ENCODE data around the gene CDS1.
A peak's percentile ranks its signal among the peaks of the same experiment; 100 is the strongest.
"Not testable (repeated sequence)": the region's sequence is repeated elsewhere in the genome, so short reads cannot be mapped to it uniquely, and the experiment has no call there.

Gene CDS1

DNA sequence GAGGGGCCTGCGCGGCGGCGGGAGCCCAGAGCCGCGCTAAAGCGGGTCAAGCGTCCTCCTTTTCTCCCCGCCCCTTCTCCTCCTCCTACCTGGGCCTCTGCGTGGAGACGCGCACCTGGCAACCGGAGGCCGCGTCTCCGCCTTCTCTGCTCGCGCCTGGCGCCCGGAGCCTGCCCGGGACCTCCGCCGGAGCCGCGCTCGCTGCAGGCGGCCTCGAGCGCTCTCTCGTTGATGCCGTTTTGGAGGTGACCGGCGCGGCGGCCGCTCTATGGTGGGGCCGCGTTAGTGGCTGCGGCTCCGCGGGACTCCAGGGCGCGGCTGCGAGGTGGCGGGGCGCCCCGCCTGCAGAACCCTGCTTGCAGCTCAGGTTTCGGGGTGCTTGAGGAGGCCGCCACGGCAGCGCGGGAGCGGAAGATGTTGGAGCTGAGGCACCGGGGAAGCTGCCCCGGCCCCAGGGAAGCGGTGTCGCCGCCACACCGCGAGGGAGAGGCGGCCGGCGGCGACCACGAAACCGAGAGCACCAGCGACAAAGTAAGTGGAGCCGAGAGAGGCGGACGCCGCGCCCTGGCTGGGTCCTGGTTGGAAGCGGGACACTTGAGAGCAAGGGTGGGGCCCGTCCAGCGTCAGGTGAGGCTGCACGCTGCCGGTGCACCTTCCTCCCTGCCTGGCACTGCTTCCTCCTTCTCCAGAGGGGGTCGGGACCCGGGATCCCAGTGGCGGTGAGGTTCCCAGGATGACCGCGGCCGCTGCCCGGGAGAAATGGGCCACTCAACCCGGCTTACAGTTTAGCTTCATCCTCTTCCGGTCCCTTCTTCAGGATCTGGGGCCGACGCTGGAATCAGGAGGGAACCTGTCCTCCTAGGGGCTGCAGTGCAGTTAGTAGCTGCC lies at the start of gene CDS1:
Gene CDS1, plus strand, starts transcription at position 140 of the 888 bp plus-strand sequence. Its CDS starts 275 bp downstream, at position 415.
- DNase-seq, result peak; percentile 45

DNA sequence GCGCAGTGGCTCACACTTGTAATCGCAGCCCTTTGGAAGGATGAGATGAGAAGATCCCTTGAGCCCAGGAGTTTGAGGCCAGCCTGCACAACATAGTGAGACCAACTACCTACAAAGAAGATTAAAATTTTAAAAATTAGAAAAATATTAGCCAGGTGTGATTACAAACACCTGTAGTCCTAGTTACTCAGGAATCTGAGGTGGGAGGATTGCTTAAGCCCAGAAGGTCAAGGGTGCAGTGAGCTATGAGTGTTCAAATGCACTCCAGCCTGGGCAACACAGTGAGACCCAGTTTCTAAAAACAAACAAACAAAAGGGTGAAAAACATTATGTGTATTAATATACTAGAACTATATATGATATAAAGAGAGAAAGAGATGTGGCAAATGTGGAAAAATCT lies 47.0 kb upstream of the CDS1 start:
- DNase-seq, result no peak

DNA sequence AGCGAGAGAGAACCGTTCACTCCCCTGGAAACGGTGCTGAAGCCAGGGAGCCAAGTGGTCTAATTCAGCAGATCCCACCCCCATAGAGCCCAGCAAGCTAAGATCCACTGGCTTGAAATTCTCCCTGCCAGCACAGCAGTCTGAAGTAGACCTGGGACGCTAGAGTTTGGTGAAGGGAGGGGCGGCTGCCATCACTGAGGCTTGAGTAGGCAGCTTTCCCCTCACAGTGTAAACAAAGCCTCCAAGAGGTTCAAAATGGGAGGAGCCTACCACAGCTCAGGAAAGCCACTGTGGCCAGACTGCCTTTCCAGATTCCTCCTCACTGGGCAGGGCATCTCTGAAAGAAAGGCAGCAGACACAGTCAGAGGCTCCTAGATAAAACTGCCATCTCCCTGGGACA lies 37.8 kb upstream of the CDS1 start:
- no peak for DNase-seq

- no peak for DNase-seq
Observed at GRCh38 chr4:84547211-84547610, 35.7 kb upstream of the CDS1 start.

- not testable (repeated sequence) for DNase-seq
Observed at GRCh38 chr4:84549191-84549590, 33.7 kb upstream of the CDS1 start.

DNA sequence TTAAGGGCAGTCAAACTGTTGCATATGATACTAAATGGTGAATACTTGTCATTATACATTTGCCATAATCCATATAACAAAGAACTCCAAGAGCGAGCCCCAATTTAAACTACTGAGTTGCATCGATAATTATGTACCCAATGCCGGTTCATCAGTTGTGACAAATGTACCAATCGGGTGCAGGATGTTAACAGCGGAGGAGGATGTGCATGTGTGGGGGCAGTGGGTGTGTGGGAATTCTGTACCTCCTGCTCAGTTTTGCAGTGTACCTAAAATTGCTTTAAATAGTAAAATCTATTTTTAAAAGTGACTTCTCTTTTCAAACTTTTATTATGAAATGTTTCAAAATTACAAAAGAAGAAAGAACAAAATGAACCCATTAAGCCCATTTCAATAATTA lies 20.8 kb upstream of the CDS1 start:
- no peak for DNase-seq

DNA sequence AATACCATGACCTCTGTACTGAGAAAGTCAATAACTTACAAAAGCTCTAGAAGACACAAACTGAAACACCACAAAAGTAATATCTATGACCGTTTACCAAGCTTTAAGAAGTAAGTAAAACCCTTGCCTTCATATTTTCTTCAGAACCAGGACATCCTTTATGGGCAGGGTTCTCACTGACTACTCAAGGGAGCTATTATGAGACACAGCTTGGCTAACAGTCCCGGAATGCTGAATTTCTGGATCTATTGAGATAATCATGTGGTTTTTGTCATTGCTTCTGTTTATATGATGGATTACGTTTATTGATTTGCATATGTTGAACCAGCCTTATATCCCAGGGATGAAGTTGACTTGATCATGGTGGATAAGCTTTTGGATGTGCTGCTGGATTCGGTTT lies 19.9 kb upstream of the CDS1 start:
- DNase-seq, result no peak

DNA sequence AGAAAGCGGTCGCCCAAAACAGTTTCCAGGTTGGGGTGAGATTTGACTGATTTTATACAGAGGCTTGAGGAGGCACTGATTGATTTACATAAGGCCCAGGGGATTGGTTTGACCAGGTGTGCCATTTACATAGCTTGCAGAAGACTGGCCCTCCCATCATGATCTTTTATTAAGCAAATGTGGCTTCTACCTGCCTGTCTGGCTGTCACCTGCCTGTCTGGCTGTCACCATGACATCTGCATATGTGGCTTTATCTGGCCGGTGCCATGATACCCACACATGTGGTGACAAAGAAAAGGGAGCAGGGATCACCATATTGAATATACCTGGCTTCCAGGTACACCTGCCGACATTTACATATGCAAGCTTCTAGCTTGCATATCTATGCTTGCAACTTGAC lies 17.0 kb upstream of the CDS1 start:
- DNase-seq, result no peak

DNA sequence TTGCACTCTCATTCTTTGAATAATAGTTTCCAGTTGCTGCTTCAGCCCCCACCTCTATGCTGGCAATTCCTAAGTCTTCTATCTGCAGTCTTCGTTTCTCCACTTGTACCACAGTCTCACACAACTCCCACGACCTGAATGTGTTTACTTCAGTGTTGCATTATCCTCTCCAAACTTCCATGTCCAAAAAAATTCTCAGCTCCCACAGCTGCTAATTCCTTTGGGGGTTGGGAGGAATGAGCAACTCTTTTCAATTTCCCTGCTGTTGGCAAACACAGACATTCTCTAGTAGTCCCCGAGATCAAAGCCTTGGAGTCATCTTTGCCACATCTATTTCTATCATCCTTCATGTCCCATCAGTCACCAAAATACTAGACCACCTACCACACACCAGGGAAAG lies 14.4 kb upstream of the CDS1 start:
- DNase-seq, result no peak

DNA sequence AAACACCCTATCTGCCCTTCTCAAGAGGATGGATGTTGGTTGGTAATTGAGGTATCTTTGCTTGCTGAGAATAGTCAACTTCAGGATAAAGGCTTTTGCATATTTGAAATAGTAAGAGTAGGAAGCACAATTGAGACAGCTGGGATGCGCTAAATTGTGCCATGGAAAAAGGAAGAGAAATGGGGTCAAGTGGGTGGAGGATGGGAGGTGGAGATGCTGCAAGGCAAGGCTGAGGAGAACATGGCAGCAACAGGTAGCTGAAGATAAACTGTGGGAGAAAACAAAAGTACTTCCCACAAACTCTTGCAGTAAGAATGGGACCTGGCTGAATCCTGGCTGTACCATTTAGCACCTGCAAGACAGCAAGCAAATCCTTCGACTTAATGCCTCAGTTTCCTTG lies 13.9 kb upstream of the CDS1 start:
- DNase-seq, result no peak

GRCh38 chr4:84573385-84574068 lies 9.4 kb upstream of the CDS1 start:
- no peak for DNase-seq

DNA sequence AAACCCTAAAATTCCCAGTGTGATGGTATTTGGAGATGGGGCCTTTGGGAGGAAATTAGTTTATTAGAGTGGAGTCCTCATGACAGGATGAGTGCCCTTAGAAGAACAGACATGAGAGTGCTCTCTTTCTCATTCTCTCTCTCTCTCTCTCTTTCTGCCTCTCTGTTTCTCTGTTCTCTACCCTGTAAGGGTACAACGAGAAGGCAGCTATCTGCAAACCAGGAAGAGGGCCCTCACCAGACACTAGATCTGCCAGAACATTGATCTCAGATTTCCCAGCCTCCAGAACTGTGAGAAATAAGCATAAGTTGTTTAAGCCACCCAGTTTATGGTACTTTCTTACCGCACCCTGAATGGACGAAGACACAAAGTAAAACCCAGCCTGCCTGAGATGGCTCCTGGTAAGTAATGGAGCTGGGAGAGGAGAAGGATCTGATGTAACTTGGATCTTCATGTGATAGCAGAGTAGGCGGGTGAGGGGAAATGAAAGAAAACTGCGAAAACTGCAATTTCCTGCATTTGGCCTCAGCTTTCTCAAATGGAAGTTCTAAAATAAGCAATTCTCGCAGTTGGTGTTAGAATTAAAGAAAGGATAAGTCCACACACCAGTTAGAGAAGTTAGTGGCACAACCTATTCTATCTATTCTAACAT lies 8.7 kb upstream of the CDS1 start:
- DNase-seq, result no peak

- DNase-seq, result no peak
Observed at GRCh38 chr4:84578540-84579402, 4.2 kb upstream of the CDS1 start.

- no peak for DNase-seq
Observed at GRCh38 chr4:84579403-84579776, 3.5 kb upstream of the CDS1 start.

DNA sequence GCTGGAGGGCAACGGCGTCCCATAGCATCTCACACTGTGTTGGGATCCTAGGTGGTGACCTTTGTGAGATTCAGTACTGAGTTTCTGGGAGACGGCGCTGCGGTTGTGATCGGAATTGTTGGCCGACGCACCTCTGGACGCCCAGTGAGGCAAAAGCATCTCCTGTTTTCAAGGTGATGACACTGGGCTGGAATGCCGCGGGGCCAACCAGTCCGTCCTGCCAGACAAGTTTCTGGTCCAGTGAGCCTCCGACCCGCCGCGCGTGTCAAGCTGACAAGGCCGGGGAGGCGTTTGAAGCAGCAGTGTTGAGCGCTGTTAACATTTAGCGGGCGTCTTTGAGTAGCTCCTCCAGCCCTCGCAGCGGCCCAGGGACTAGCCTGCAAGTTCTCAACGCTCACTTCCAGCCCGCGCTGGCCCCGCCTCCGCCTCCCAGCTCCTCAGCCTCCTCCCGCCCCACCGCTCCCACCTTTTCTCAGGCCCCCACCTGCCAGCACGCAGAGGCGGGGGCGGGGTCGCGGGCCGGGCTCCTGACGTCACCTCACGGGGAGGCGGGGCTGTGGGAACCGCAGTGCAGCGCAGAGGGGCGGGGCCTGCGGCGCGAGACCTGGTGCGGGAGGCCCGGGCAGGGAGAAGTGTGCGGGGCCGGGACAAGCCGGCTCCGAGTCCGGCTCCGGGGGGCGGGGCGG lies 482 bp upstream of the CDS1 start:
- DNase-seq, result peak; percentile 65

DNA sequence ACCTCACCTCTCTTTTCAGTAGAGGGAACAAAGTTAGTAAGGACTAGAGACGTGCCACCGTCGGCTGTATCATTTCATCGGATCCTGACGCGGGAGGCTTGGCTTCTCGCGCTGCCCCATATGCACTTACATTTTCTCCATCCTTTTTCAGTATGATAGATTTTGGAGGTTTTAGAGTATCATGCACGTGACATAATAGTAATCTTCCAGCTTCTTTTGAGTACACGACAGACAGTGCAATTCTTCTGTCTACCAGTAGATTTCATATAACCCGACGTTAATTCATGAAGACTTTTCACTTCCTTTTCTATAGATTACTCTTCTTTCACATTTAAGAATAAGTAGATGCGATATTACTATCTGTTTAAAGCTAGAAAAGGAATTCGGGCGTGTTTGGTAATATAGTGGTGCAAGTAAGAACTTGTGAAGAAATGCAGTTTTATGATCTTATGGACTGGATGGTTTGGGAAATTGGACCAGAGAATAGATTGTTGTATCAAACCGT lies 1.0 kb downstream of the CDS1 start:
- no peak for DNase-seq

DNA sequence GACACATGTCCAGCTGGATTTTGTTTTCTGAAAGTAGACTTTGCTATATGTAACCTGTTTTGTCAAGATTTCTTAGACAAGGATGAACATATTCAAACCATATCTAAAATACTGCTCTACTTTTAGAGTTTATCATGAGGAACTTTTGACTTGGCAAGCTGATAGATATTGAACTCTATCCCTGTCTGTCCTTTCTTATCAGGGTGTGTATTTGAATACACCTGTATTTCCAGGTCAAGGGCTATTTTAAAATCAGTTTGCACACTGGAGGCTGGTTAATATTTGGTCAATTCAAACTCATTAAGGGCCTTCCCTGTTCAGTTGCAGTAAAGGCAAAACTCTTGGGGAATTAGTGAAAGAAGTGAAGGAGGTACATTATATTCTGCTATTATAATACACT lies 2.3 kb downstream of the CDS1 start:
- DNase-seq, result no peak

- no peak for DNase-seq
Observed at GRCh38 chr4:84594724-84595123, 11.8 kb downstream of the CDS1 start.

GRCh38 chr4:84596826-84597225 lies 13.9 kb downstream of the CDS1 start:
- no peak for DNase-seq

DNA sequence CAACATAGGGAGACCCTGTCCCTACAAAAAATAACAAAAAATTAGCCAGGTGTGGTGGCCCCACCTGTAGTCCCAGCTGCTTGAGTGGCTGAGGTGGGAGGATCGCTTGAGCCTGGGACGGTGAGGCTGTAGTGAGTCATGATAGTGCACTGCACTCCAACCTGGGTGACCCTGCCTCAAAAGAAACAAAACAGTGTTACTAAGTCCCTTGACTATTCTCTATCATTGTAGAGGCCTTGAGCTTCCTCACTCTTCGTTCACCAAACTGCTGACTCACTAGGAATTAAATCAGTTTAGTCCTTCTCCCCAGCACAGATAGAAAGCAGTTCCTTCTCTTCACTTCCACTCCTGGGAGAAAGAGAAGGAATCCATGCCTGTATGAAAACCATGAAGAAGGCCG lies 14.5 kb downstream of the CDS1 start:
- no peak for DNase-seq

DNA sequence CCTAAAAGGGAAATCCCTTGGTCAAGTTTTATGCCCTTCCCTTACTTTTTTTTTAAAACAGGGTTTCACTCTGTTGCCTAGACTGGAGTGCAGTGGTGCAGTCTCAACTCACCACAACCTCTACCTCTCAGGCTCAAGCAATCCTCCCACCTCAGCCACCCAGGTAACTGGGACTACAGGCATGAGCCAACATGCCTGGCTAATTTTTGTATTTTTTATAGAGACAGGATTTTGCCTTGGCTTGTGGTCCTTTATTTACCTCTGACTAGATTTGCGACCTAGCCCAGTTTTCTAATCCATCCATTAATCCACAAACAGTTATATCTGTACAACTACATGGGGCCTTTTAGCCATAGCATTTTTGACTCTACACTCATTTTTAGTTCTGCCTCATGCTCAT lies 23.7 kb downstream of the CDS1 start:
- DNase-seq, result no peak

DNA sequence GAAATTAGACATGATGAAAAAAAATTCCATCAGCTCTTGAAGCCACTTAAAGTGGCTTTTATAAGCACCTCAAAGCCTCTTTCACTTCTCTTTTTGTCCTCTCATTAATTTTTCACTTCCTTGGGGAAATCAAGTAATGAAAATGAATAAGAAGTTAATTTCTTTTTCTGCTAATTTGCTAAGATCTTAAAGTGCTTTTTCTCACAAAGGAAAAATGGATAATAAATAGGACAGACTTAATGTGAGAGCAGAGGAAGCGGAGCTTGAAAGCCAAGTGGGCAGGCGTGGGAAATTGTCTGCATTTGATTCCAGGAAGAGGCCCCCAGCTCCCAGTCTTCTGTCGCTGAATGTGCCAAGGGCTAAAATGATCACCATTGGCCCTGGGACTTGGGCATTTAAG lies 28.6 kb downstream of the CDS1 start:
- DNase-seq, result no peak
